Activated CD8-positive, alpha-beta memory T cell treated with anti-CD3 and anti-CD28 coated beads for 1 hour (primary cell): Measurements from ENCODE around the gene EFTUD2.
"Not testable (repeated sequence)": the region's sequence is repeated elsewhere in the genome, so short reads cannot be mapped to it uniquely, and the experiment has no call there.

Source experiments
- DNase-seq, 2 donors: peaks; one replicate each; pipeline ENCODE4 v3.0.0-alpha.2; 2020; ENCODE audit warnings: low read depth in 1 of 2; ENCODE audit errors: extremely low read depth in 1 of 2

EFTUD2 gene

GRCh38 chr17:44818508-44818907, 80.7 kb downstream of the EFTUD2 start:
- DNase-seq, result not testable (repeated sequence)

- no peak for DNase-seq
These were observed 87.0 kb downstream of the EFTUD2 start for GRCh38 chr17:44812263-44812662.

- not testable (repeated sequence) for DNase-seq
These were observed 90.4 kb downstream of the EFTUD2 start for GRCh38 chr17:44808656-44809388.

DNA sequence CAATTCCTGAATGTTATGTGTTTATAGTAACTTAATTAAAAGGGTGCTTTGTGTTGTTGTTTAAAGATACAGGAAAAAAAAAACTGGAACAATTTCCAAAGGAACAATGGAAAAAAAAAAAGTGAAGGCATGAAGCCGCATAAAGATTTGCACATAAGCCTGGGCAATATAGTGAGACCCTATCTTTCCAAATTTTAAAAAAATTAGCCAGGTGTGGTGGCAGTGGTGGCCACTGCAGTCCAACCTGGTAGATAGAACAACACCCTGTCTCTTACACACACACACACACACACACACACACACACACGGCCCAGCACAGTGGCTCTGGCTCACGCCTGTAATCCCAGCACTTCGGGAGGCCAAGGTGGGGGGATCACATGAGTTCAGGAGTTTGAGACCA, 91.1 kb downstream of the EFTUD2 start:
- no peak for DNase-seq

GRCh38 chr17:44807817-44808155, 91.5 kb downstream of the EFTUD2 start:
- DNase-seq, result no peak

DNA sequence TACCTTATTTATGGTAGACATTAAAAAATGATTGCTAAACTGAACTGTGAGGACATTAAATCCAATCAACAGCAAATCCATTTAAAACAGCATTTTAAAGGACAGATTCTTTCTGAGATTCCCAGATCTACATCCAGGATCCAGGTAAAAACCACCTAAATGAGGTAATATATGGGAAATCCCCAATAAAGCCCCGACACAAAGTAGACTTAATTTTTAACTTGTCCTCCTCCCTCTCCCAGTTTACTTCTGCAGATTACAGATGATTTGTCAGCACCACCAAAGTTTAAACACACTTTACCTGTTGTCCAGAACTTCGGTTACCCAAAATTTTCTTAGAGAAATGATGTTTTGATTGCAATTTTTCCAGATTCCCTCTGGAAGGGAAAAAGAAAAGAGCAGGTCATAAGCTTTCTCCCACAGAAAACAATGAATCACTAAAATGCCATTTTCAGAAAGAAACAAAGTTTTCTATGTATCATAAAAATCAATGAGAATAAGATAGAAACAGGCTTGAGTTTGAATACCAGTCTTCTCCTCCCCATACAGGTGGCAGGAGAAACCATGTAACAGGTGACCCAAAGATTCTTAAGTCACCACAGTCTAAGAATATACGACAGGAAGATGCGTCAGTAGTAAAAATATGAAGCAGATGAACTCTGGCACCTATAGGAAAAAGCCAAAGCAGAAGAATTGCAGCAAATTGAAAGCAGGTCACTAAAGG, 92.0 kb downstream of the EFTUD2 start:
- no peak for DNase-seq

- no peak for DNase-seq
These were observed 94.7 kb downstream of the EFTUD2 start for GRCh38 chr17:44804302-44805089.

- no peak for DNase-seq
These were observed 97.4 kb downstream of the EFTUD2 start for GRCh38 chr17:44801880-44802279.
